Measurements from ENCODE around the gene NKX6-2.

NKX6-2 gene

DNA sequence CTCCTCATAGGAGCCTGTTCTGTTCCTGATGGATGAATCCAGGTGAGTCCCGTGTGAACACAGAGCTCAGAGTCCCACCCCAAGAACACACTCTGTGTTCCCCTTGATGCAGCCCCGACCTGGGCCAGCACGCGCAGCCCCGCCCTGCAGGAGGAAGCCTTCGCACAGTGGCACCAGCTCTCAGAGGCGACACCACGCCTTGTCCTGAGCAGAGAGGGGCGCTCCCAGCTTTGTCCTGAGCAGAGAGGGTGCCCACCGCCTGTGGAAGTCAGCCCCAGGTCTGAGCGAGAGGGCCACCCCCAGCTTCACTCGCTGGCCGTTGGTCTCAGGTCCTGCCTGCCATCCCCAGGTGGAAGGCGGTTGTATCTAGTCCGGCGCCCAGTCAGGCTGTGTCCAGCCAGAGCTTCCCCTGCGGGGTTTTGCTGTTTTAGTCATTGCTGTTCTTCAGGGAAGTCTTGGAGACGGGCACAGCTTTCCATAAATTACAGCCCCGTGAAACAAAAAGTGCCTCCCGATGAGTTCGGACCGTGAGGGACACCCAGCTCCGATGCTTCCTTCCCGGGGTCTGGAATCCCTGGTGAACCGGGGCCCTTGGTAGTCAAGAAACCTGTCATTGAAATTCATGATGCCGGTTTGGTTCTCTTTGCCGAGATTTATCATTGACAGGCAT, 43.6 kb downstream of the NKX6-2 start:
- Histone ChIP-seq H3K36me3 (ENCODE audit: control insufficient read depth in 1 of 2, insufficient read depth in 2 of 2, low read length in 2 of 2) (peaks cover 0 to 10% of the 10 kb centered on the region in 2 donors), H3K4me1 (ENCODE audit: control insufficient read depth in 1 of 2, insufficient read depth in 2 of 2, low read length in 2 of 2) (no peaks in the 10 kb centered on the region), H3K27me3 (ENCODE audit: low read depth, low read length) (no peaks in the 10 kb centered on the region), H3K9me3 (ENCODE audit: control insufficient read depth in 1 of 2, low read length in 2 of 2) (no peaks in the 10 kb centered on the region), H3K4me3 (ENCODE audit: low read depth in 1 of 2, low read length in 2 of 2) (no peak overlapping the region), H3K27ac (ENCODE audit: low read length) (no peak overlapping the region)

DNA sequence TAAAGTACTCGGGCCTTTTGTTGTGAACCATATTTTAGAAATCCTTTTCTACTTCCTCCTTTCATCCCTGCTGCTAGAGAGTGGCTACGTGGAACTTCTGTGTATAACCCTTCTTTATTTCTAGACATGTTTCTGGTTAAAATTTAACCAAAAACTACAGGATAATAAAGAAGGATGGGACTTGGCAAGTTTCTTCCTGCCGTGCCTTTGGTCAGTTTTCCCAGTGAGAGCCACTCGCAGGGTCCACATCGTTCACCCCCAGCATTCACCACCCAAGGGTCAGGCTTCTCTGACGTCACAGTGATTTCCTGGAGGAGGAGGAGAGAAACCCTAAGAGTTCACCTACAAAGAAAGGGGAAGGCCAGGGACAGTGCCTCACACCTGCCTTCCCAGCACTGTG, 45.4 kb downstream of the NKX6-2 start:
- no peak overlapping the region for H3K27ac ChIP-seq (ENCODE audit: low read length)
- H3K27me3 ChIP-seq (ENCODE audit: low read depth, low read length): no peaks in the 10 kb centered on the region
- no peaks in the 10 kb centered on the region for H3K9me3 ChIP-seq (ENCODE audit: control insufficient read depth in 1 of 2, low read length in 2 of 2)
- no peaks in the 10 kb centered on the region for H3K4me1 ChIP-seq (ENCODE audit: control insufficient read depth in 1 of 2, insufficient read depth in 2 of 2, low read length in 2 of 2)
- H3K4me3 ChIP-seq (ENCODE audit: low read depth in 1 of 2, low read length in 2 of 2): no peak overlapping the region
- peaks cover 0 to 24% of the 10 kb centered on the region in 2 donors for H3K36me3 ChIP-seq (ENCODE audit: control insufficient read depth in 1 of 2, insufficient read depth in 2 of 2, low read length in 2 of 2)

DNA sequence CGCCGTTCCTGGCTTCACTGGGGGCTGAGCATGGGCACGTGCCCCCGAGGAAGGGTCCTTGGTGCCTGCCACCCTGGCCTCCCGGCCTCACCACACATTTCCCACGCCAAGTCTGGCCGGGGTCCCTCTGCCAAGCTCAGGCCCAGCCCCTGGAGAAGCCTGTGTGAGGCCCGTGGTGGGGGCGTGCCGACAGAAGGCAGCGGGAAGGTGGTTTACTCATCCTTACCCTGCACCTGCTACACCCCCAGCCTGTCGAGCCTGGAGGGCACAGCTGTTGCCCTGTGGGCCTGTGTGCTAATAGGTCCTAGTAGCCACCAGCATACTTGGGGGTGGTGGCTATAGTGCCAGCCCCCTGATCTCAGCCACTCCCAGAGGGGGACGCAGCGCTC, 46.7 kb downstream of the NKX6-2 start:
- Histone ChIP-seq H3K36me3 (ENCODE audit: control insufficient read depth in 1 of 2, insufficient read depth in 2 of 2, low read length in 2 of 2) (peaks cover 0 to 35% of the 10 kb centered on the region in 2 donors), H3K27ac (ENCODE audit: low read length) (no peak overlapping the region), H3K27me3 (ENCODE audit: low read depth, low read length) (no peaks in the 10 kb centered on the region), H3K4me3 (ENCODE audit: low read depth in 1 of 2, low read length in 2 of 2) (no peak overlapping the region), H3K4me1 (ENCODE audit: control insufficient read depth in 1 of 2, insufficient read depth in 2 of 2, low read length in 2 of 2) (no peaks in the 10 kb centered on the region), H3K9me3 (ENCODE audit: control insufficient read depth in 1 of 2, low read length in 2 of 2) (no peaks in the 10 kb centered on the region)

DNA sequence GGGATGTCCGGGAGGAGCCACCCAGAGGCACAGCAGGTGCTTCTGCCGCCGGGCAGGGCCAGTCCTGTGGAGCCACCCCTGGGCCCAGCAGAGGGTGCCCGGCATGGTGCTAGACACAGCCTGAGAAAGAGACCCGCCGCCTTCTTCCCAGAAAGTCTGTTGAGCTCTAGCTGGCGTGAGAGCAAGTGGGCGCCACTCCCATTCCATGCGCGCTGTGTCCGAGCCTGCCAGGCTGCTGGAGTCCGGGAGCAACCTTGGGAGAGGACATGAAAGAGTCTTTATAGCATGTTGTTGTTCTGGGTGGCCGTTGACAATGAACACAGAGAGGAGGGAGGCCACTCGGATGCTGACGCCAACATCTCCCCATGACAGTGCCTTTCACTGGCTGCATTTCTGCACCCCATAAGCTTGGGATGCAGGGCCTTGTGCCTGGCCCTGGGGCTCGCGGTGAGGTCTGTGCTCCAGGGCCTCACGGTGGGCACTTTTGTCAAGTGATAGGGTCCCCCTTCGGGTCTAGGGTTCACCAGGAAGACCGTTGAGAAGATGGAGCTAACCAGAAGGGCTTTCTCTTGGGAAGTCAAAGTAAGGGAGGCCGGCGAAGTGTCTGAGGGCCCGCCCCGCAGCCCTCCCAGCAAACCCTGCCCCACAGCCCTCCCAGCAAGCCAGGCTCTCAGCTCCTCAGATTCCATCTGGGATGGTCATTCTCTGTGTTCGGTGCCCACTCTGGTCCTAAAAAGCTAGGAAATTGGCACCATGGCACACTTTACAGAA, 47.3 kb downstream of the NKX6-2 start:
- no peak overlapping the region for H3K27ac ChIP-seq (ENCODE audit: low read length)
- H3K36me3 ChIP-seq (ENCODE audit: control insufficient read depth in 1 of 2, insufficient read depth in 2 of 2, low read length in 2 of 2): peaks cover 3 to 35% of the 10 kb centered on the region in 2 donors
- no peaks in the 10 kb centered on the region for H3K9me3 ChIP-seq (ENCODE audit: control insufficient read depth in 1 of 2, low read length in 2 of 2)
- H3K4me1 ChIP-seq (ENCODE audit: control insufficient read depth in 1 of 2, insufficient read depth in 2 of 2, low read length in 2 of 2): no peaks in the 10 kb centered on the region
- H3K4me3 ChIP-seq (ENCODE audit: low read depth in 1 of 2, low read length in 2 of 2): no peak overlapping the region
- no peaks in the 10 kb centered on the region for H3K27me3 ChIP-seq (ENCODE audit: low read depth, low read length)

DNA sequence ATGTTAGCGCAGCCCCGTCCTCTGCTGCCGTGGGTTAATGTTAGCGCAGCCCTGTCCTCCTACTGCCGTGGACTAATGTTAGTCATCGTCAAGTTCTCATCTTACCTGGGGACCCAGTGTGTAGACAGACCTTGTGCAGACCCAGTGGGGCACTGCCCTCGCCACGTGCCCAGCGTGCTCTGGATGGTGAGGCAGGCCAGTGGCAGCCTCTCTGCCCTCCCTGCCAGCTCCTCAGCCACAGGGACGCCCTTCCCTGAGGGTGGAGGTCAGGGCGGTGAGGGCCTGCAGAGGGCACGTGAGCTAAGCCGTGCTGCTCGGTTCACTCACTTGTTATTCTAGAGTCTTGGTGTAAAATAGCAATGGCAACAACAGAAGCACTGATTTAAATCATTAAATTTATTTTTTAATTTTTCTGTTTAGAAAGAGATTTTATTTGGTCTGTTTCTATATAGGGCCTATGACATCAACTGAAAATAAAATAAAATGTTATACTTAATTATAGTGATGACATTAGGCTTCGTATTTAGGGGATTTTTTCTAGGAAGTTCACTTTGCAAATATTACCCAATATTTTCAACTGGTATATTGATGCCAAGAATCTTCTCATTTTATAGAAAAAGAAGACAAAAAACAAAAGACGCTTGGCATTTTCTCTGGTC, 48.4 kb downstream of the NKX6-2 start:
- Histone ChIP-seq H3K4me3 (ENCODE audit: low read depth in 1 of 2, low read length in 2 of 2) (no peak overlapping the region), H3K36me3 (ENCODE audit: control insufficient read depth in 1 of 2, insufficient read depth in 2 of 2, low read length in 2 of 2) (peaks cover 5 to 42% of the 10 kb centered on the region in 2 donors), H3K9me3 (ENCODE audit: control insufficient read depth in 1 of 2, low read length in 2 of 2) (no peaks in the 10 kb centered on the region), H3K27me3 (ENCODE audit: low read depth, low read length) (no peaks in the 10 kb centered on the region), H3K4me1 (ENCODE audit: control insufficient read depth in 1 of 2, insufficient read depth in 2 of 2, low read length in 2 of 2) (no peaks in the 10 kb centered on the region), H3K27ac (ENCODE audit: low read length) (no peak overlapping the region)

DNA sequence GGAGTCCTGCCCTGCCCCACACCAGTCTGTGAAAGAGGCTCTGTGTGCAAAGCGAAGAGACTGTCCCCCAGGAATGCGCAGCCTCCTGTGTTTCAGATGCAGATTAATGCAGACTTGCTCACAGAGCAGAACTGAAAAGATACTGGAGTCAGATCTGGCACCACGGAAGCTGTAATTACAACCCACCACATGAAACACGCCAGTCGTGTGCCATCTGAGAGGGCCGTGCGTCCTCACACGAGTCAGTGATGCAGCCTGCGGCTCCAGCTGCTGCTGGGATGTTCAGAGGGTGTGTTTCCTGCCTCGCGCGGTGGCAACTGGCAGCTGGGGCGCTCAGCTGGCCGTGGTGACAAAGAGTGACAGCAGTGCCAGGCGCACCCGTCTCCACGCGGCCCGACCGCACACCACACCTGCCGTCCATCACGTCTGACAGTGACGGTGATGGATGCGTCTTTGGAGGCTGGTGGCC, 50.0 kb downstream of the NKX6-2 start:
- Histone ChIP-seq H3K4me1 (ENCODE audit: control insufficient read depth in 1 of 2, insufficient read depth in 2 of 2, low read length in 2 of 2) (no peaks in the 10 kb centered on the region), H3K36me3 (ENCODE audit: control insufficient read depth in 1 of 2, insufficient read depth in 2 of 2, low read length in 2 of 2) (peaks cover 5 to 44% of the 10 kb centered on the region in 2 donors), H3K27ac (ENCODE audit: low read length) (no peak overlapping the region), H3K4me3 (ENCODE audit: low read depth in 1 of 2, low read length in 2 of 2) (no peak overlapping the region), H3K9me3 (ENCODE audit: control insufficient read depth in 1 of 2, low read length in 2 of 2) (no peaks in the 10 kb centered on the region), H3K27me3 (ENCODE audit: low read depth, low read length) (no peaks in the 10 kb centered on the region)

DNA sequence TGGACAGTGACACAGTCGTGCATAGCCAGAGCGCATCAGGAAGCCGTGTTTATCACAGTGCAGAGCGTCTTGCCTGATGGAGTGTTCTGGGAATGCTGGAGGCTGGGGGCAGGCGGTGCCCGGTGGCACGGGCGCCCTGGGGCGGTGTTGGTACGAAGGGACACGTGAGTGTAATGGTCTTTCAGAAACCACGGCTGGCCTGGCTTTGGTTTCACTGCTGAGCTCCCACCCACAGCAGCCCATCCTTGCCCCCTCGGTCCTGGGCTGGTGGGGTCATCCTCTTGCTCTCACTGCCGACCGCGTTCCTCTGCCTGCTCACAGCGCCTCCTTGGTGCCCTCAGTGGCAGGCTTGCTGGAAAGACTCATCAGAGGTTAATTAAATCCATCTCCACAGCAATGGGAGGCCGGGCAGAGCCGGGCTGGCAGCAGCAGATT, 50.6 kb downstream of the NKX6-2 start:
- peaks cover 5 to 48% of the 10 kb centered on the region in 2 donors for H3K36me3 ChIP-seq (ENCODE audit: control insufficient read depth in 1 of 2, insufficient read depth in 2 of 2, low read length in 2 of 2)
- H3K4me1 ChIP-seq (ENCODE audit: control insufficient read depth in 1 of 2, insufficient read depth in 2 of 2, low read length in 2 of 2): no peaks in the 10 kb centered on the region
- H3K27ac ChIP-seq (ENCODE audit: low read length): no peak overlapping the region
- H3K4me3 ChIP-seq (ENCODE audit: low read depth in 1 of 2, low read length in 2 of 2): no peak overlapping the region
- no peaks in the 10 kb centered on the region for H3K9me3 ChIP-seq (ENCODE audit: control insufficient read depth in 1 of 2, low read length in 2 of 2)
- no peaks in the 10 kb centered on the region for H3K27me3 ChIP-seq (ENCODE audit: low read depth, low read length)

DNA sequence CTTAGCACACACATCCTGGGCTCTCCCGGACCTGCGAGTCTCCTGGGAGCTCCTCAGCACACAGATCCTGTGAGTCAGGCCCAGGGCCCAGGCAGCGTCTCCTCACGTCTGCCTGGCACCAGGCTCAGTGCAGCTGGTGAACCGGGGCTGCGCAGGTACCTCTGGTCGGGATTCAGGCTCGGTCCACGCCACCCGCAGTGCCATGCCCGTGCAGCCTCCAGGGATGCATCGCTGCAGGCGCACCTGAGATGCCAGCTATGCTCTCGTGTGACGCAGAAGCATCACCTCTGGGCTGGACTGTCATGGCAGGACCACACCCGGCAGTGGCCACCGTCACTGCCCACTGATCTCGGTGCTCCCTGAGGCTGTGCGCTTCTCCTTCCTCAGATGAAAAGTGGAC, 52.0 kb downstream of the NKX6-2 start:
- H3K9me3 ChIP-seq (ENCODE audit: control insufficient read depth in 1 of 2, low read length in 2 of 2): no peaks in the 10 kb centered on the region
- H3K4me3 ChIP-seq (ENCODE audit: low read depth in 1 of 2, low read length in 2 of 2): no peak overlapping the region
- H3K36me3 ChIP-seq (ENCODE audit: control insufficient read depth in 1 of 2, insufficient read depth in 2 of 2, low read length in 2 of 2): peaks cover 5 to 48% of the 10 kb centered on the region in 2 donors
- H3K27ac ChIP-seq (ENCODE audit: low read length): no peak overlapping the region
- H3K4me1 ChIP-seq (ENCODE audit: control insufficient read depth in 1 of 2, insufficient read depth in 2 of 2, low read length in 2 of 2): no peaks in the 10 kb centered on the region
- H3K27me3 ChIP-seq (ENCODE audit: low read depth, low read length): no peaks in the 10 kb centered on the region

All from muscle layer of duodenum (tissue), 2 donors.